Measurements from ENCODE around the gene KCNQ4.

GRCh38 chr1:40788561-40789341, 5.2 kb downstream of the KCNQ4 start:
- no peak for TF ChIP-seq POLR2A (IDR thresholded peaks at IDR 0.05; ENCODE audit: low read depth, low read length)
- no peak for TF ChIP-seq TAF1 (IDR thresholded peaks at IDR 0.05; ENCODE audit: borderline replicate concordance, low read depth, low read length)
- TF ChIP-seq POLR2AphosphoS5 (IDR thresholded peaks at IDR 0.05; ENCODE audit: low read depth, low read length), result no peak

Data from GM12892 (cell line).